ENCODE measurements around the gene PNP.

GRCh38 chr14:20499108-20499507 is 29.9 kb downstream of the PNP start:
- TF ChIP-seq POLR2A (IDR thresholded peaks at IDR 0.05; ENCODE audit: low read length) (no peak), GATA1 (IDR thresholded peaks at IDR 0.05; ENCODE audit: low read depth, low read length) (no peak)

Data from erythroblast (primary cell).